Globus pallidus (tissue), 1 donor: Measurements from ENCODE around the gene DUOXA1.
"Not testable (repeated sequence)": the region's sequence is repeated elsewhere in the genome, so short reads cannot be mapped to it uniquely, and the experiment has no call there.

Experiments used
- DNase-seq: peaks from one replicate; pipeline ENCODE4 v3.0.0-alpha.2; 2015; ENCODE audit warnings: low spot score

DUOXA1 gene

GRCh38 chr15:45150997-45151396 is 21.3 kb upstream of the DUOXA1 start:
- DNase-seq, result no peak

- DNase-seq, result no peak
Observed at GRCh38 chr15:45150481-45150880, 20.8 kb upstream of the DUOXA1 start.

GRCh38 chr15:45149060-45149459 is 19.4 kb upstream of the DUOXA1 start:
- no peak for DNase-seq

GRCh38 chr15:45148076-45149059 is 18.7 kb upstream of the DUOXA1 start:
- DNase-seq, result no peak

GRCh38 chr15:45147606-45148005 is 17.9 kb upstream of the DUOXA1 start:
- no peak for DNase-seq

- no peak for DNase-seq
Observed at GRCh38 chr15:45146405-45146804, 16.7 kb upstream of the DUOXA1 start.

- no peak for DNase-seq
Observed at GRCh38 chr15:45144775-45145174, 15.1 kb upstream of the DUOXA1 start.

GRCh38 chr15:45143946-45144345 is 14.3 kb upstream of the DUOXA1 start:
- DNase-seq, result no peak

- no peak for DNase-seq
Observed at GRCh38 chr15:45143056-45143455, 13.4 kb upstream of the DUOXA1 start.

- DNase-seq, result no peak
Observed at GRCh38 chr15:45141386-45141785, 11.7 kb upstream of the DUOXA1 start.

- no peak for DNase-seq
Observed at GRCh38 chr15:45140557-45141250, 11.0 kb upstream of the DUOXA1 start.

GRCh38 chr15:45139770-45140169 is 10.1 kb upstream of the DUOXA1 start:
- DNase-seq, result no peak

- no peak for DNase-seq
Observed at GRCh38 chr15:45138814-45139765, 9.4 kb upstream of the DUOXA1 start.

GRCh38 chr15:45137703-45138102 is 8.0 kb upstream of the DUOXA1 start:
- no peak for DNase-seq

GRCh38 chr15:45136378-45136764 is 6.7 kb upstream of the DUOXA1 start:
- DNase-seq, result no peak

- not testable (repeated sequence) for DNase-seq
Observed at GRCh38 chr15:45135705-45136377, 6.2 kb upstream of the DUOXA1 start.

GRCh38 chr15:45134682-45135604 is 5.3 kb upstream of the DUOXA1 start:
- no peak for DNase-seq

- DNase-seq, result no peak
Observed at GRCh38 chr15:45134046-45134445, 4.4 kb upstream of the DUOXA1 start.

GRCh38 chr15:45133561-45133920 is 3.9 kb upstream of the DUOXA1 start:
- no peak for DNase-seq

GRCh38 chr15:45132844-45133560 is 3.3 kb upstream of the DUOXA1 start:
- DNase-seq, result no peak
